OCI-LY3 (cell line): ENCODE data around the gene NUDCD3.
A peak's percentile ranks its signal among the peaks of the same experiment; 100 is the strongest.

Experiments used
- H2AFZ ChIP-seq: fragments of 200-600, 300-600 bp; shearing (Covaris generic); 2 replicates; pipeline ENCODE4 v1.6.0; 2014; ENCODE audit warnings: antibody characterized with exemption, low read depth, low read length
- H3K27ac ChIP-seq: fragments of 200-600, 300-600 bp; sonication (generic); 2 replicates; pipeline ENCODE4 v1.5.1; 2014; ENCODE audit warnings: mild to moderate bottlenecking, low read length, moderate library complexity, mixed read lengths
- H3K27me3 ChIP-seq: fragments of 200-600, 300-600 bp; sonication (generic); 2 replicates; pipeline ENCODE4 v1.6.1; 2014; ENCODE audit warnings: low read depth, low read length, mixed read lengths
- H3K36me3 ChIP-seq: fragments of 200-600, 300-600 bp; sonication (generic); replicated peaks from 2 replicates; pipeline ENCODE3; 2014; ENCODE audit warnings: low read depth, low read length, mixed read lengths
- H3K4me1 ChIP-seq: fragments of 300-600, 200-600 bp; sonication (generic); 2 replicates; pipeline ENCODE4 v1.6.1; 2014; ENCODE audit warnings: low read length, mixed read lengths
- H3K4me2 ChIP-seq: fragments of 200-600, 300-600 bp; sonication (generic); 2 replicates; pipeline ENCODE4 v1.6.1; 2014; ENCODE audit warnings: low read length, mixed read lengths
- H3K4me3 ChIP-seq: fragments of 300-600, 200-600 bp; sonication (generic); 2 replicates; pipeline ENCODE4 v1.5.1; 2014; ENCODE audit warnings: antibody characterized with exemption, mild to moderate bottlenecking, low read length, moderate library complexity
- H3K79me2 ChIP-seq: fragments of 300-600, 200-600 bp; shearing (Covaris generic); 2 replicates; pipeline ENCODE4 v1.6.1; 2014; ENCODE audit warnings: mild to moderate bottlenecking, low read length, mixed read lengths
- H3K9ac ChIP-seq: fragments of 300-600, 200-600 bp; shearing (Covaris generic); 2 replicates; pipeline ENCODE4 v1.6.0; 2014; ENCODE audit warnings: mild to moderate bottlenecking, low read length, moderate library complexity
- H3K9me3 ChIP-seq: fragments of 200-600, 300-600 bp; shearing (Covaris generic); 2 replicates; pipeline ENCODE4 v1.6.1; 2014; ENCODE audit warnings: low read length, mixed read lengths; ENCODE audit not compliant: insufficient read depth
- H4K20me1 ChIP-seq: fragments of 200-600, 300-600 bp; sonication (generic); 2 replicates; pipeline ENCODE4 v1.6.1; 2016; ENCODE audit warnings: low read length, mixed read lengths; ENCODE audit not compliant: insufficient read depth
- CTCF ChIP-seq: fragments of 200-600, 300-600 bp; sonication (generic); IDR thresholded peaks from 2 replicates; pipeline ENCODE4 v1.5.1; 2014; ENCODE audit warnings: antibody characterized with exemption, low read length, low read depth
- EZH2phosphoT487 ChIP-seq: fragments of 200-600 bp; shearing (Covaris generic); IDR thresholded peaks from 2 replicates; pipeline ENCODE4 v1.6.1; 2018; ENCODE audit warnings: antibody characterized with exemption, mixed run types, low read depth

Gene NUDCD3

GRCh38 chr7:44530990-44531389, 40.5 kb upstream of the NUDCD3 start:
- Histone ChIP-seq H3K4me3 (no peak overlapping the region), H3K4me1 (no peaks in the 10 kb centered on the region), H3K27me3 (no peaks in the 10 kb centered on the region), H3K27ac (no peak overlapping the region), H3K4me2 (no peak overlapping the region), H3K9me3 (no peaks in the 10 kb centered on the region), H3K79me2 (no peaks in the 10 kb centered on the region), H3K36me3 (no peaks in the 10 kb centered on the region), H2AFZ (no peak overlapping the region), H3K9ac (no peak overlapping the region), H4K20me1 (no peaks in the 10 kb centered on the region)
- TF ChIP-seq EZH2phosphoT487 (no peak), CTCF (no peak)

- no peaks in the 10 kb centered on the region for H3K79me2 ChIP-seq
- H3K4me2 ChIP-seq, result no peak overlapping the region
- H2AFZ ChIP-seq, result no peak overlapping the region
- H3K9me3 ChIP-seq, result no peaks in the 10 kb centered on the region
- no peaks in the 10 kb centered on the region for H3K36me3 ChIP-seq
- no peaks in the 10 kb centered on the region for H3K4me1 ChIP-seq
- H3K4me3 ChIP-seq, result no peak overlapping the region
- no peak overlapping the region for H3K27ac ChIP-seq
- no peaks in the 10 kb centered on the region for H4K20me1 ChIP-seq
- H3K27me3 ChIP-seq, result no peaks in the 10 kb centered on the region
- TF ChIP-seq EZH2phosphoT487 (no peak), CTCF (no peak)
- H3K9ac ChIP-seq, result no peak overlapping the region
These were observed 34.4 kb upstream of the NUDCD3 start for GRCh38 chr7:44524811-44525388.

GRCh38 chr7:44522315-44522714, 31.9 kb upstream of the NUDCD3 start:
- no peak overlapping the region for H3K4me3 ChIP-seq
- H3K9ac ChIP-seq, result no peak overlapping the region
- H2AFZ ChIP-seq, result peak overlapping the region; percentile 9; the same call in 1 of the 2 replicates
- no peak for TF ChIP-seq CTCF
- no peak for TF ChIP-seq EZH2phosphoT487
- H3K27me3 ChIP-seq, result no peaks in the 10 kb centered on the region
- no peaks in the 10 kb centered on the region for H3K36me3 ChIP-seq
- H3K4me1 ChIP-seq, result no peaks in the 10 kb centered on the region
- H3K27ac ChIP-seq, result no peak overlapping the region
- peak overlapping the region; percentile 9; the same call in 1 of the 2 replicates for H3K4me2 ChIP-seq
- H3K9me3 ChIP-seq, result no peaks in the 10 kb centered on the region
- no peaks in the 10 kb centered on the region for H3K79me2 ChIP-seq
- H4K20me1 ChIP-seq, result no peaks in the 10 kb centered on the region

GRCh38 chr7:44521347-44522095, 31.1 kb upstream of the NUDCD3 start:
- no peak overlapping the region for H3K27ac ChIP-seq
- H3K9me3 ChIP-seq, result no peaks in the 10 kb centered on the region
- no peak overlapping the region for H3K4me3 ChIP-seq
- 0 out of 2 replicates have a peak overlapping the region, but pooled peaks have one; percentile 9 for H2AFZ ChIP-seq
- no peaks in the 10 kb centered on the region for H4K20me1 ChIP-seq
- H3K9ac ChIP-seq, result no peak overlapping the region
- TF ChIP-seq EZH2phosphoT487 (no peak), CTCF (no peak)
- no peaks in the 10 kb centered on the region for H3K27me3 ChIP-seq
- peak overlapping the region; percentile 9; the same call in 1 of the 2 replicates for H3K4me2 ChIP-seq
- H3K36me3 ChIP-seq, result no peaks in the 10 kb centered on the region
- H3K4me1 ChIP-seq, result no peaks in the 10 kb centered on the region
- H3K79me2 ChIP-seq, result no peaks in the 10 kb centered on the region
